PC-9 (cell line): ENCODE results near the gene CTPS2. TPM values are rescaled to one million over a fixed set of nuclear protein-coding genes. Genes with fewer than 3 reads are reported as not detected.
"Not testable (repeated sequence)": the region's sequence is repeated elsewhere in the genome, so short reads cannot be mapped to it uniquely, and the experiment has no call there.

Experiments used
- BruUV-seq: library from RNA; stranded (reverse); fragments of 400-500 nt; replicated peaks from 2 replicates; lab custom pipeline; 2021; lab: Mats Ljungman, UMichigan
- CTCF ChIA-PET: fragments of 300-600 bp; sonication (Branson Sonifier 250); formaldehyde crosslinking; loops from one replicate; lab custom pipeline; 2022; ENCODE audit warnings: antibody characterized with exemption; lab: Charles Lee
- POLR2A ChIA-PET: fragments of 300-600 bp; sonication (Branson Sonifier 250); formaldehyde crosslinking; loops from one replicate; lab custom pipeline; 2022; ENCODE audit warnings: antibody characterized with exemption; ENCODE audit not compliant: unreplicated experiment; lab: Charles Lee
- DNase-seq, 2 experiments: peaks; one replicate each; pipeline versions ENCODE4 v3.0.0 to v3.0.0-alpha.2; 2015 to 2022; ENCODE audit warnings: mixed read lengths in 1 of 2
- H2AFZ ChIP-seq: fragments of 200-600 bp; sonication (generic); 2 replicates; pipeline ENCODE4 v1.8.1; 2017; ENCODE audit warnings: antibody characterized with exemption
- H3F3A ChIP-seq: fragments of 200-600 bp; sonication (generic); 2 replicates; pipeline ENCODE4 v1.8.1; 2017; ENCODE audit warnings: antibody characterized with exemption, mild to moderate bottlenecking, low read depth; ENCODE audit not compliant: insufficient read depth
- H3K27ac ChIP-seq: fragments of 200-600 bp; sonication (generic); 2 replicates; pipeline ENCODE4 v1.6.1; 2016; ENCODE audit warnings: mixed run types
- H3K27me3 ChIP-seq: fragments of 200-600 bp; sonication (generic); 2 replicates; pipeline ENCODE4 v1.6.1; 2016; ENCODE audit warnings: low read depth, mixed run types; ENCODE audit not compliant: insufficient read depth
- H3K36me3 ChIP-seq: fragments of 200-600 bp; sonication (generic); 2 replicates; pipeline ENCODE4 v1.6.1; 2016; ENCODE audit warnings: low read depth, mixed run types
- H3K4me1 ChIP-seq: fragments of 200-600 bp; sonication (generic); replicated peaks from 2 replicates; pipeline ENCODE4 v1.6.1; 2016; ENCODE audit warnings: mixed run types; ENCODE audit not compliant: insufficient read depth
- H3K4me2 ChIP-seq: fragments of 200-600 bp; sonication (generic); 2 replicates; pipeline ENCODE4 v1.6.1; 2017; ENCODE audit warnings: mixed run types
- H3K4me3 ChIP-seq: fragments of 200-600 bp; sonication (generic); 2 replicates; pipeline ENCODE4 v1.6.1; 2016; ENCODE audit warnings: mixed run types
- H3K79me2 ChIP-seq: fragments of 200-600 bp; sonication (generic); 2 replicates; pipeline ENCODE4 v1.6.1; 2017; ENCODE audit warnings: low read depth, mixed run types
- H3K9me2 ChIP-seq: fragments of 200-600 bp; sonication (generic); 2 replicates; pipeline ENCODE4 v1.8.1; 2017; ENCODE audit warnings: mild to moderate bottlenecking; ENCODE audit not compliant: insufficient read depth
- H3K9me3 ChIP-seq: fragments of 200-600 bp; sonication (generic); 2 replicates; pipeline ENCODE4 v1.8.1; 2016; ENCODE audit warnings: low read depth; ENCODE audit not compliant: insufficient read depth
- H4K20me1 ChIP-seq: fragments of 200-600 bp; sonication (generic); 2 replicates; pipeline ENCODE4 v1.8.1; 2017; ENCODE audit not compliant: insufficient read depth
- CTCF ChIP-seq: fragments of 200-600 bp; sonication (generic); conservative IDR thresholded peaks from 2 replicates; pipeline ENCODE4 v1.6.1; 2017; ENCODE audit warnings: mixed run types, antibody characterized with exemption, mild to moderate bottlenecking, moderate library complexity
- EZH2 ChIP-seq: fragments of 200-600 bp; sonication (generic); IDR thresholded peaks from 2 replicates; pipeline ENCODE4 v1.8.0; 2017; ENCODE audit warnings: antibody characterized with exemption, low read depth
- intact Hi-C: fragments of 100-400 bp; cut with micrococcal nuclease; formaldehyde crosslinking; loops from one replicate; pipeline ENCODE4 v1.10.0; 2022; ENCODE audit not compliant: unreplicated experiment
- total RNA-seq: library from RNA; stranded (reverse); gene quantifications from 2 replicates; pipeline ENCODE4 v1.2.3, GENCODE V29; 2021

CTPS2 gene
- total RNA-seq, 1 experiment from 2014 or later, result 15.8 TPM

- H3K9me3 ChIP-seq, result no peaks in the 10 kb centered on the region
- no peak for DNase-seq
- CTCF ChIA-PET, result no interaction called here
Observed at GRCh38 chrX:16578218-16578617, 134.3 kb downstream of the CTPS2 start.

GRCh38 chrX:16577483-16578029, 134.9 kb downstream of the CTPS2 start:
- DNase-seq, result no peak
- Histone ChIP-seq H3K9me3 (no peaks in the 10 kb centered on the region), H3K36me3 (no peaks in the 10 kb centered on the region), H3K4me1 (no peaks in the 10 kb centered on the region), H3K79me2 (no peaks in the 10 kb centered on the region), H3F3A (no peaks in the 10 kb centered on the region), H3K9me2 (no peaks in the 10 kb centered on the region), H3K27me3 (no peaks in the 10 kb centered on the region), H2AFZ (no peak overlapping the region), H3K4me3 (no peak overlapping the region), H3K27ac (no peak overlapping the region), H3K4me2 (no peak overlapping the region), H4K20me1 (no peaks in the 10 kb centered on the region)
- no peak for TF ChIP-seq EZH2
- no peak for TF ChIP-seq CTCF
- ChIA-PET POLR2A (no interaction called here), CTCF (no interaction called here)
- intact Hi-C loops, result no loop called here
- no TSS peak for BruUV-seq

More at GRCh38 chrX:16578218-16578617, 134.3 kb downstream of the CTPS2 start:
- H3K9me2 ChIP-seq, result no peaks in the 10 kb centered on the region
- no peak for TF ChIP-seq EZH2
- no peak for TF ChIP-seq CTCF
- H3F3A ChIP-seq, result no peaks in the 10 kb centered on the region
- intact Hi-C loops, result no loop called here
- H3K36me3 ChIP-seq, result no peaks in the 10 kb centered on the region
- H2AFZ ChIP-seq, result no peak overlapping the region
- no peaks in the 10 kb centered on the region for H4K20me1 ChIP-seq
- H3K4me1 ChIP-seq, result no peaks in the 10 kb centered on the region
- BruUV-seq, result no TSS peak
- no peak overlapping the region for H3K4me3 ChIP-seq
- POLR2A ChIA-PET, result no interaction called here
- no peaks in the 10 kb centered on the region for H3K27me3 ChIP-seq
- no peaks in the 10 kb centered on the region for H3K79me2 ChIP-seq
- no peak overlapping the region for H3K4me2 ChIP-seq
- no peak overlapping the region for H3K27ac ChIP-seq

- POLR2A ChIA-PET, H3K79me2 ChIP-seq, H3K4me1 ChIP-seq, H3K4me3 ChIP-seq, intact Hi-C loops, H3K4me2 ChIP-seq, H3K9me2 ChIP-seq, H3K36me3 ChIP-seq, CTCF ChIA-PET, H3K27me3 ChIP-seq, H4K20me1 ChIP-seq, H3F3A ChIP-seq, DNase-seq, H2AFZ ChIP-seq, BruUV-seq, H3K9me3 ChIP-seq, H3K27ac ChIP-seq: not testable (repeated sequence)
Observed at GRCh38 chrX:16575388-16575787, 137.1 kb downstream of the CTPS2 start.

GRCh38 chrX:16573781-16574180, 138.7 kb downstream of the CTPS2 start:
- Histone ChIP-seq H3K4me1 (no peaks in the 10 kb centered on the region), H3K36me3 (no peaks in the 10 kb centered on the region), H3K4me3 (no peak overlapping the region), H3K27me3 (no peaks in the 10 kb centered on the region), H2AFZ (no peak overlapping the region), H3K79me2 (no peaks in the 10 kb centered on the region), H3K27ac (no peak overlapping the region), H3K9me2 (no peaks in the 10 kb centered on the region), H3K4me2 (no peak overlapping the region), H3K9me3 (no peaks in the 10 kb centered on the region), H3F3A (no peaks in the 10 kb centered on the region), H4K20me1 (no peaks in the 10 kb centered on the region)
- ChIA-PET POLR2A (no interaction called here), CTCF (no interaction called here)
- intact Hi-C loops, result no loop called here
- no TSS peak for BruUV-seq
- TF ChIP-seq EZH2 (no peak), CTCF (no peak)
- DNase-seq, result no peak
